GM13977 (cell line): ENCODE measurements around the gene TTC39A.

ENCODE experiments used
- DNase-seq: peaks from one replicate; pipeline ENCODE4 v3.0.0; 2012; ENCODE audit warnings: low spot score
- in situ Hi-C: fragments of 300-500 bp; cut with MboI; formaldehyde crosslinking; loops from one replicate; pipeline ENCODE4 v1.12.0; 2022; ENCODE audit warnings: low sequenced_read_pairs, low pct_unique_long_range_greater_than_20kb, mixed read lengths, inconsistent platforms; ENCODE audit not compliant: unreplicated experiment
- TF ChIP-seq, protein P1 (sequence below): IDR thresholded peaks from 2 replicates; pipeline ENCODE4 v1.5.1; 2012; ENCODE audit warnings: mild to moderate bottlenecking, control low read depth; ENCODE audit not compliant: insufficient read depth; ENCODE audit errors: extremely low read depth, missing control alignments

TTC39A gene

DNA sequence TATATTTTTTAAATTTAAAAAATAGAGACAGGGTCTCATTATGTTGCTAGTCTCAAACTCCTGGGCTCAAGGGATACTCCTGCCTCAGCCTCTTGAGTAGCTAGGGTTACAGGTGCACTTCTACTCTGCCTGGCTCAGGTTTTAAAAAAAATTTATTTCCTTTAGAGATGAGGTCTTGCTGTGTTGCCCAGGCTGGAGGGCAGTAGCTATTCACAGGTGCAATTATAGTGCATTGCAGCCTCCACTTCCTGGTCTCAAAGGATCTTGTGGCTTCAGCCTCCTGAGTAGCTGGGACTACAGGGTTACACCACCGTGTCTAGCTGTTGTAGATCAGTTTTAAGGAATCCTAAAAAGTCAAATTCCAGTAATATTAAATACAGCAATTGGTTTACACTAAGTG, 89.2 kb downstream of the TTC39A start:
- TF ChIP-seq, protein P1, sequence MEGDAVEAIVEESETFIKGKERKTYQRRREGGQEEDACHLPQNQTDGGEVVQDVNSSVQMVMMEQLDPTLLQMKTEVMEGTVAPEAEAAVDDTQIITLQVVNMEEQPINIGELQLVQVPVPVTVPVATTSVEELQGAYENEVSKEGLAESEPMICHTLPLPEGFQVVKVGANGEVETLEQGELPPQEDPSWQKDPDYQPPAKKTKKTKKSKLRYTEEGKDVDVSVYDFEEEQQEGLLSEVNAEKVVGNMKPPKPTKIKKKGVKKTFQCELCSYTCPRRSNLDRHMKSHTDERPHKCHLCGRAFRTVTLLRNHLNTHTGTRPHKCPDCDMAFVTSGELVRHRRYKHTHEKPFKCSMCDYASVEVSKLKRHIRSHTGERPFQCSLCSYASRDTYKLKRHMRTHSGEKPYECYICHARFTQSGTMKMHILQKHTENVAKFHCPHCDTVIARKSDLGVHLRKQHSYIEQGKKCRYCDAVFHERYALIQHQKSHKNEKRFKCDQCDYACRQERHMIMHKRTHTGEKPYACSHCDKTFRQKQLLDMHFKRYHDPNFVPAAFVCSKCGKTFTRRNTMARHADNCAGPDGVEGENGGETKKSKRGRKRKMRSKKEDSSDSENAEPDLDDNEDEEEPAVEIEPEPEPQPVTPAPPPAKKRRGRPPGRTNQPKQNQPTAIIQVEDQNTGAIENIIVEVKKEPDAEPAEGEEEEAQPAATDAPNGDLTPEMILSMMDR = no peak
- in situ Hi-C loops = no loop called here

DNA sequence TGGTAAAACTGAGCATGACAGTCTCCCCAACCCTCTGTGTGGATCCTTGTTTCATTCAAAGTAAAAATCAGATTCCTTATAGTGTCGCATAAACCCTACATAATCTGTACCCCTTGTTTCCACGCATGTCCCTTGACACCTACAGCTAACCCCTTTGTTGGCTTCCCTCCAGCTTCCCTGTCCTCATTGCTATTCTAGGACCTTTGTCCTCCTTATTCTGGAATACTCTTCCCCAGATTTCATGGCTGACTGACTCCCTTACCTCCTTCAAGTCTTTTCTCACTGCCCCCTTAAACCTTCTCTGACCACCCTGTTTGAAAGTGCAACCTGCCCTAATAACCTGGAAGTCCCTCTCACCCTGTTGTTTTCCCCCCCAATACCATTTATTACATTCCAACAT, 90.3 kb downstream of the TTC39A start:
- TF ChIP-seq, protein P1 = no peak
- no peak for DNase-seq
- in situ Hi-C loops = no loop called here

More for the DNA sequence above, 89.2 kb downstream of the TTC39A start:
- DNase-seq = no peak

DNA sequence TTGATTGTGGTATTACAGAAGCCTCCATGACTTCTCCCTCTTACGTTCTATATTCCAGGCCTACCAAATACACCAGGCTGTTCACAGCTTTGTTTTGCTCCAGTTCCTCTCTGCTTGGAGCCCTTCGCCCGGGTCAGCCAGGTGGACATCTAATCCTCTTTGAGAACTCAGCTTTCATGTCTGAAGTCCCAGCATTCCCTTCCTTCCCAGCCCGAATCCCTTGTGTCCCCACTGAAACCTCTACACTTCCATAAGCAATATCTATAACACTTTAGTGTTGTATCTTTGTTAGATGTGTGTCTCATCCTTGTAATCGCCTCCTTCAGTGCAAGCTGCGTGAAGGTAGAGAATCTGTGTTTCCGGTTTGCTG, 92.3 kb downstream of the TTC39A start:
- TF ChIP-seq, protein P1 = no peak
- in situ Hi-C loops = no loop called here
- no peak for DNase-seq

DNA sequence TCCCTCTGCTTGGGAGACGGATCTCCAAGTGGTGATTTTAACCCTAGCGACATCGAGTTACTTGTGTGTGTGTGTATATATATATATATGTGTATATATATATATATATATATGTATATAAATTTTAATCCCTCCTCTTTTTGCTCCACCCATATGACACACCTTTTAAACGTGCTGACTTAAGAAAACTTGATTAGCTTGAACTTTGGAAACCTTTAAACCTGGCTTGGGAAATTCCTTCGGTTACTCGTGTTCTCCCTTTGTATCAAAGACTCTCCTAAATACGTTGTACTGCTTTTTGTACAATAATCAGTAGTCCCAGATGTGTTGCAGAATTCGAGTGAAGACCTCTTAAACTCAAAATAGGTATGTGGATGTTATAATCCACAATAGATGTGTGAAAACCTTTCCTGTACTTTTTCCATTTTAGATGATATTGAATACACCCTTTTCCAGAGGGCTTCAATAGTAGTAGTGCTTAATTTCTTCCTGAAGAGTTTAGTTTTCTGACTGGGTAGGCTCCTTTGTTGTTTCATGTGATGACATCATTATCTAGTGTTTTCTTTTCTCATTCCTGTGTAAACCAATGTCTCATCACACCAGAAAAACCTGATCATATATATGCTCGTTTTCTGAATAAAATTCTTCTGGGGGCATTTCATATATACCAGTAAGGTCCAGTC, 92.9 kb downstream of the TTC39A start:
- no peak for DNase-seq
- in situ Hi-C loops = no loop called here
- TF ChIP-seq, protein P1 = no peak
